ENCODE measurements around the gene KRT77. TPM values are rescaled to one million over a fixed set of nuclear protein-coding genes. Genes with fewer than 3 reads are reported as not detected.
"Not testable (repeated sequence)": the region's sequence is repeated elsewhere in the genome, so short reads cannot be mapped to it uniquely, and the experiment has no call there.

KRT77 gene
- total and polyA plus RNA-seq, 5 donors from 2014 or later: not detected

DNA sequence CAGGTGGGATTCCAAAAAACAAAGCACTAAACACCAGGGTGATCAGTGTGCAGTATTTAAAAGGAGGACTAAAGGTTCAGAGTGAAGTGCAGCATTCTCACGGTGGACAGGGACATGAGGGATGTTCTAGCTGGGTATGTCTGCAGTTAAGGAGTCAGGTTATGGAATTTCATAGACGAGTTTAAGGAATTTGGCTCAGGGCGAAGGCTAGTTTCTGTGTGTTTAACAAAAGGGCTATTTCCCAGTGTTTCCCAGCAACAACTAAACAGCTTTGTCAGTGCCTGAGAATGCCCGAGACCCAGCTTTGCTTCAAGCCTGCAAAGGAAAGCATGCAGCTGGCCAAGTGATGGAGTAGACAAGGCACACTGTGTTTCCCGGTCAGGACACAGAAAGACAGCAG is 30.1 kb downstream of the KRT77 start:
- DNase-seq (no peak), ATAC-seq (ENCODE audit: low read depth in 2 of 2) (no peak)
- Histone ChIP-seq H3K27me3 (ENCODE audit: control insufficient read depth, insufficient read depth, low read length) (peaks cover 5% of the 10 kb centered on the region), H3K4me3 (ENCODE audit: low read depth, low read length) (no peak overlapping the region), H3K27ac (ENCODE audit: insufficient read depth, low read length, poor library complexity, severe bottlenecking) (no peak overlapping the region), H3K9me3 (ENCODE audit: control insufficient read depth in 2 of 2, low read length in 2 of 2) (no peaks in the 10 kb centered on the region), H3K36me3 (ENCODE audit: control insufficient read depth, insufficient read depth, low read length) (no peaks in the 10 kb centered on the region), H3K4me1 (ENCODE audit: control insufficient read depth, insufficient read depth, low read length, poor library complexity, severe bottlenecking) (no peaks in the 10 kb centered on the region)
- Mint-ChIP-seq H3K9me3 (peaks cover 0 to 1% (median 0%) of the 10 kb centered on the region in 7 donors), H3K4me3 (no peak overlapping the region), H3K27me3 (peaks cover 4% of the 10 kb centered on the region), H3K4me1 (no peaks in the 10 kb centered on the region), H3K36me3 (no peaks in the 10 kb centered on the region), H3K27ac (no peak overlapping the region)

DNA sequence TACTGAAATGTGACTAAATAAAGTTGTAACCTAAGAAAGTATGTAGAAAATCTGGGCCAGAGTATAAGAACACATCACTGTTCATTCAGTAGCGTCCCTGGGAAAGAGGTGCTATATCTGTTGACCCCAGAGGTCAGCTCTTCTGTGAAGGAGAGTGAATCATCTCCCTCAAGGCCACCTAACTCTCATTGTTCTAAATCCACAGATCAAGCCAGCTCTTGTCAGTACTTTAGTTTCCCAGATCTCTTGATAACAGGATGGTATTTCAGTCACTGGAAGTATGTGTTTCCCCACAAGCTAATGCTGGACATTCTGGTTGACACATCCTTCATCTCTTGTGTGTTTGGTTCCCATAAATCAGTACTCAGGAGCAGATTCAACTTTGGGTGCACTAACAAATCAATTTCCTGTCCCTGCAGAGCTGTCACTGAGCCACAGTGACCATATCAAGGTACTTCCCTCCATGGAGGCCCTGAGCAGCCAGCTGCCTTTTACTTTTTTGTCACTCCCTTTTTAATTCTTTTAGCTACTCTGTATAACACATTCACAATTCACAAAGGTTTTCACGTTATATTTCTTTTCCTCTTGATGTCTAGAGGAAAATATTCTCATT is 30.9 kb downstream of the KRT77 start:
- H3K27me3 Mint-ChIP-seq: peaks cover 4% of the 10 kb centered on the region

DNA sequence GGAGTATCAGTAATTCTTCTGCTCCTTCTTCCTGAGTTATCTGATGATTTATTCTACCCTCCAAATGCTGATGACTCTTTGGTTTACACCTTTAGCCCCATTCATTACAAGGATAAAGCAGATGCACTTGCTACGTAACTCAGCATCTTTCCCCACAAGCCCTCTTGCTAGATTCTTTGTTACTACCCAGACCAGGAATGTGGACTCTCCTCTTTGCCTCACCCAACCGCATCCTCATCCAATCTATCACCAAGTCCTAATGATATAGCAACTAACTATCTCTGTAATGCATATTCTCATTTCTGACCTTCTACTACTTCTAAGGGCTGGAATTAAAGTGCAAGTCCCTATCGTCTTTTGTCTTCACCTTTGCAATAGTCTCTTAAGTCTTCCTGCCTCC is 32.4 kb downstream of the KRT77 start:
- peaks cover 5% of the 10 kb centered on the region for H3K27me3 ChIP-seq (ENCODE audit: control insufficient read depth, insufficient read depth, low read length)
- ATAC-seq (ENCODE audit: low read depth in 2 of 2) (no peak), DNase-seq (no peak)
- Mint-ChIP-seq H3K4me3 (no peak overlapping the region), H3K27ac (no peak overlapping the region), H3K36me3 (no peaks in the 10 kb centered on the region), H3K4me1 (no peaks in the 10 kb centered on the region), H3K9me3 (peaks cover 0 to 2% (median 0%) of the 10 kb centered on the region in 7 donors), H3K27me3 (peaks cover 4% of the 10 kb centered on the region)
- no peak overlapping the region for H3K4me3 ChIP-seq (ENCODE audit: low read depth, low read length)
- no peak overlapping the region for H3K27ac ChIP-seq (ENCODE audit: insufficient read depth, low read length, poor library complexity, severe bottlenecking)
- no peaks in the 10 kb centered on the region for H3K4me1 ChIP-seq (ENCODE audit: control insufficient read depth, insufficient read depth, low read length, poor library complexity, severe bottlenecking)
- no peaks in the 10 kb centered on the region for H3K36me3 ChIP-seq (ENCODE audit: control insufficient read depth, insufficient read depth, low read length)
- H3K9me3 ChIP-seq (ENCODE audit: control insufficient read depth in 2 of 2, low read length in 2 of 2): no peaks in the 10 kb centered on the region

More for the DNA sequence above, 30.9 kb downstream of the KRT77 start:
- Mint-ChIP-seq H3K4me3 (no peak overlapping the region), H3K4me1 (no peaks in the 10 kb centered on the region), H3K27ac (no peak overlapping the region), H3K9me3 (peaks cover 0 to 2% (median 0%) of the 10 kb centered on the region in 7 donors), H3K36me3 (no peaks in the 10 kb centered on the region)
- no peak for ATAC-seq (ENCODE audit: low read depth in 2 of 2)
- Histone ChIP-seq H3K36me3 (ENCODE audit: control insufficient read depth, insufficient read depth, low read length) (no peaks in the 10 kb centered on the region), H3K9me3 (ENCODE audit: control insufficient read depth in 2 of 2, low read length in 2 of 2) (no peaks in the 10 kb centered on the region), H3K27me3 (ENCODE audit: control insufficient read depth, insufficient read depth, low read length) (peaks cover 5% of the 10 kb centered on the region), H3K4me1 (ENCODE audit: control insufficient read depth, insufficient read depth, low read length, poor library complexity, severe bottlenecking) (no peaks in the 10 kb centered on the region), H3K4me3 (ENCODE audit: low read depth, low read length) (no peak overlapping the region), H3K27ac (ENCODE audit: insufficient read depth, low read length, poor library complexity, severe bottlenecking) (no peak overlapping the region)
- no peak for DNase-seq

DNA sequence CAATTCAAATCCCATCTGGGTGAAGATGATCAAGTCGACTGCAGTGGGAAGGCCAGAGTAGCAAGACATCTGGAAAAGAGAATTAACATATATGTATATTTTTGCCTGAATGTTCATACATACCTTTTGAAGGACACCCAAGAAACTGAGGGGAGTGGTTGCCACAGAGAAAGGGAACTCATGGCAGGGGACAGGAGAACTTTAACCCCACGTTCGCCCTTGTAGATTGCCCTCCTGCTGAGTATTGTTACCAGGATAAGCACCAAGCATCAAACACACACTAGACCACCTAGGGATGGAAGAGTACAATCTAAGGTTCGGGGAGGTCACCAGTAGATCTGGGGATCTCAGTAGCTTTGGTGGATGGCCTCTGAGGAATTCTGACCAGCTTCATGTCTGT is 32.8 kb downstream of the KRT77 start:
- H3K27me3 Mint-ChIP-seq: peaks cover 4% of the 10 kb centered on the region
- H3K27ac Mint-ChIP-seq: no peak overlapping the region
- no peak for DNase-seq
- Histone ChIP-seq H3K4me3 (ENCODE audit: low read depth, low read length) (no peak overlapping the region), H3K4me1 (ENCODE audit: control insufficient read depth, insufficient read depth, low read length, poor library complexity, severe bottlenecking) (no peaks in the 10 kb centered on the region), H3K36me3 (ENCODE audit: control insufficient read depth, insufficient read depth, low read length) (no peaks in the 10 kb centered on the region), H3K27ac (ENCODE audit: insufficient read depth, low read length, poor library complexity, severe bottlenecking) (no peak overlapping the region), H3K9me3 (ENCODE audit: control insufficient read depth in 2 of 2, low read length in 2 of 2) (no peaks in the 10 kb centered on the region), H3K27me3 (ENCODE audit: control insufficient read depth, insufficient read depth, low read length) (peaks cover 5% of the 10 kb centered on the region)
- no peaks in the 10 kb centered on the region for H3K36me3 Mint-ChIP-seq
- H3K9me3 Mint-ChIP-seq: peaks cover 0 to 1% (median 0%) of the 10 kb centered on the region in 7 donors
- no peaks in the 10 kb centered on the region for H3K4me1 Mint-ChIP-seq
- H3K4me3 Mint-ChIP-seq: no peak overlapping the region
- no peak for ATAC-seq (ENCODE audit: low read depth in 2 of 2)

DNA sequence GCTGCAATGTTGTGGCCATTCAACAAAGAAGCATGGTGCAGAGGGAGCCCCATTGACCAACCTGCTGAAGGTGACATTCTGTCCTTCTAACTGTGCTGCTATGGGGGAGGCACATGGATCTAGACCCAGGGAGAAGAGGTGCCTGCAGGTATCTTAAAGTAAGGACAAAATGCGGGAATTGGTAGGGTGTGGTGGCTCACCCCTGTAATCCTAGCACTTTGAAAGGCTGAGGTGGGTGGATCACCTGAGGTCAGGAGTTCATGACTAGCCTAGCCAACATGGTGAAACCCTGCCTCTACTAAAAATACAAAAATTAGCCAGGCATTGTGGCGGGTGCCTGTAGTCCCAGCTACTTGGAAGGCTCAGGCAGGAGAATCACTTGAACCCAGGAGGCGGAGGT is 33.4 kb downstream of the KRT77 start:
- not testable (repeated sequence) for H3K4me1 Mint-ChIP-seq; H3K36me3 ChIP-seq (ENCODE audit: control insufficient read depth, insufficient read depth, low read length); H3K36me3 Mint-ChIP-seq; H3K4me1 ChIP-seq (ENCODE audit: control insufficient read depth, insufficient read depth, low read length, poor library complexity, severe bottlenecking); H3K4me3 ChIP-seq (ENCODE audit: low read depth, low read length); H3K27ac ChIP-seq (ENCODE audit: insufficient read depth, low read length, poor library complexity, severe bottlenecking); H3K27ac Mint-ChIP-seq; H3K9me3 ChIP-seq (ENCODE audit: control insufficient read depth in 2 of 2, low read length in 2 of 2); DNase-seq; H3K4me3 Mint-ChIP-seq; H3K9me3 Mint-ChIP-seq; H3K27me3 Mint-ChIP-seq; ATAC-seq (ENCODE audit: low read depth in 2 of 2); H3K27me3 ChIP-seq (ENCODE audit: control insufficient read depth, insufficient read depth, low read length)

DNA sequence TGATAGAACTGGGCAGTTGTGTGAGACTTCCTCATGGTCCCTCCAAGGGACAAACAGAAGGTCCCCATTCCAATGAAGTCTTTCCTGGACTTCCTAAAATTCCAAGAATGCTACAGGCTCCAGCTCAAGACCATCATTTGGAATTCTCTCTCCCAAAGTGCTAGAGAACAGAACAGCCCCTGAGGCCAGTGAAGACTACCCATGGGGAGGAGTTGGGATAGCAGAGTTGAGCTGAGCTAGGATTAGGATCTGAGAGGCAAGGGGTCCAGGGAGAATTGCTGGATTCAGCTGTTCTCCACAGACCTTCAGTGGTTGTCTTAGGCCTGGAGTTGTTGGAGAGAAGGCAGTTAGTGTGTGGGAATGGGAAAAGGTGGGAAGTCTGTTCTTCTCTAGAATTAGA is 33.9 kb downstream of the KRT77 start:
- H3K27me3 Mint-ChIP-seq: peaks cover 4% of the 10 kb centered on the region

DNA sequence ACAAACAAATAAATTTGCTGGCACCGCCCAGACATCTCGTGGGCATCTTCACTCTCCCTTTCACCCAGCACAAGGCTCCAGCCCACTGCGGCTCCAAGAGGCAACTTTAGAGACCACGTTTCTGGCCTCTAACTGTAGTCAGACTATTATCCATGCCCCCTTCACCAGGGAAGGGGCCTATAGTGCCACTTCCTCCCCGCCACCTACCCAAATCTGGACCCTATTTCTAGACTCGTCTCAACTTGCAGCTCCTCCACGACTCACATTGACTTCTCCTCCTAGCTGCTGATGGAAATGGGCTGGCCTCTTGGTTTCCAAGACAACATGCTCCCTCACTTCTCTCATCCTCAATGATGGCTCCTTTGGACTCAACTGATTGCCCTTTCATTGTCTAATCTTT is 35.4 kb downstream of the KRT77 start:
- H3K36me3 Mint-ChIP-seq: no peaks in the 10 kb centered on the region
- no peak overlapping the region for H3K27ac Mint-ChIP-seq
- Histone ChIP-seq H3K27me3 (ENCODE audit: control insufficient read depth, insufficient read depth, low read length) (peaks cover 4% of the 10 kb centered on the region), H3K36me3 (ENCODE audit: control insufficient read depth, insufficient read depth, low read length) (no peaks in the 10 kb centered on the region), H3K27ac (ENCODE audit: insufficient read depth, low read length, poor library complexity, severe bottlenecking) (no peak overlapping the region), H3K9me3 (ENCODE audit: control insufficient read depth in 2 of 2, low read length in 2 of 2) (no peaks in the 10 kb centered on the region), H3K4me1 (ENCODE audit: control insufficient read depth, insufficient read depth, low read length, poor library complexity, severe bottlenecking) (no peaks in the 10 kb centered on the region), H3K4me3 (ENCODE audit: low read depth, low read length) (no peak overlapping the region)
- ATAC-seq (ENCODE audit: low read depth in 2 of 2): no peak
- H3K4me1 Mint-ChIP-seq: no peaks in the 10 kb centered on the region
- no peak overlapping the region for H3K4me3 Mint-ChIP-seq
- H3K27me3 Mint-ChIP-seq: peaks cover 4% of the 10 kb centered on the region
- peaks cover 0 to 1% (median 0%) of the 10 kb centered on the region in 7 donors for H3K9me3 Mint-ChIP-seq
- DNase-seq: no peak

More for the DNA sequence above, 33.9 kb downstream of the KRT77 start:
- no peak for ATAC-seq (ENCODE audit: low read depth in 2 of 2)
- no peaks in the 10 kb centered on the region for H3K36me3 ChIP-seq (ENCODE audit: control insufficient read depth, insufficient read depth, low read length)
- H3K9me3 ChIP-seq (ENCODE audit: control insufficient read depth in 2 of 2, low read length in 2 of 2): no peaks in the 10 kb centered on the region
- no peaks in the 10 kb centered on the region for H3K4me1 Mint-ChIP-seq
- no peaks in the 10 kb centered on the region for H3K36me3 Mint-ChIP-seq
- no peak for DNase-seq
- no peak overlapping the region for H3K27ac ChIP-seq (ENCODE audit: insufficient read depth, low read length, poor library complexity, severe bottlenecking)
- no peak overlapping the region for H3K27ac Mint-ChIP-seq
- no peak overlapping the region for H3K4me3 ChIP-seq (ENCODE audit: low read depth, low read length)
- no peak overlapping the region for H3K4me3 Mint-ChIP-seq
- H3K4me1 ChIP-seq (ENCODE audit: control insufficient read depth, insufficient read depth, low read length, poor library complexity, severe bottlenecking): no peaks in the 10 kb centered on the region
- peaks cover 5% of the 10 kb centered on the region for H3K27me3 ChIP-seq (ENCODE audit: control insufficient read depth, insufficient read depth, low read length)
- peaks cover 0 to 1% (median 0%) of the 10 kb centered on the region in 7 donors for H3K9me3 Mint-ChIP-seq

DNA sequence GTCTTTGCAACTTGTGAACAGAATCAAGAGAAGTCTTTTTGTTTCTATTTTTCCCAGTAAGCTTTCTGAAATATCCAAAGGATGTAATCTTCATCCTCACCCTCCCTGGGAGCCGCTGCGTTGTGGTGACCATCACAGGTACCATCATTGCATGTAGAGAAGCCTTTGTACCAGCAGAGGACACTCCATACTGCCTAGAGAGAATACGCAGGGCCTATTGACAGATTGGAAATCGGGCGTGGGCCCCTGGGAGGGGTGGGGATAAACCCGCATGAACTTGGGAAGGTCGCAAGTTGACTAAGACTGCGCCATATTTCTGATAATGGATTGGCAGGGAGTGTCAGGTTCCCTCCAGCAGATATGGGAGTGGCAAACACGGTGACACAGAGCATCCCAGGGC is 35.8 kb downstream of the KRT77 start:
- no peaks in the 10 kb centered on the region for H3K4me1 Mint-ChIP-seq
- no peaks in the 10 kb centered on the region for H3K36me3 Mint-ChIP-seq
- no peaks in the 10 kb centered on the region for H3K9me3 ChIP-seq (ENCODE audit: control insufficient read depth in 2 of 2, low read length in 2 of 2)
- H3K4me3 ChIP-seq (ENCODE audit: low read depth, low read length): no peak overlapping the region
- no peak overlapping the region for H3K27ac ChIP-seq (ENCODE audit: insufficient read depth, low read length, poor library complexity, severe bottlenecking)
- no peaks in the 10 kb centered on the region for H3K36me3 ChIP-seq (ENCODE audit: control insufficient read depth, insufficient read depth, low read length)
- H3K27ac Mint-ChIP-seq: no peak overlapping the region
- peaks cover 1% of the 10 kb centered on the region for H3K27me3 ChIP-seq (ENCODE audit: control insufficient read depth, insufficient read depth, low read length)
- H3K4me3 Mint-ChIP-seq: no peak overlapping the region
- H3K9me3 Mint-ChIP-seq: peaks cover 0 to 1% (median 0%) of the 10 kb centered on the region in 7 donors
- peaks cover 8% of the 10 kb centered on the region for H3K27me3 Mint-ChIP-seq
- DNase-seq (no peak), ATAC-seq (ENCODE audit: low read depth in 2 of 2) (no peak)
- H3K4me1 ChIP-seq (ENCODE audit: control insufficient read depth, insufficient read depth, low read length, poor library complexity, severe bottlenecking): no peaks in the 10 kb centered on the region

Data from CD4-positive, CD25-positive, alpha-beta regulatory T cell (primary cell).